Thyroid gland (tissue), 4 donors: ENCODE measurements around the gene HHAT. TPM values are rescaled to one million over a fixed set of nuclear protein-coding genes. Genes with fewer than 3 reads are reported as not detected.

ENCODE experiments used
- DNase-seq, 2 donors: peaks; one replicate each; pipeline ENCODE4 v3.0.0-alpha.2; 2019
- H3K27ac ChIP-seq, 3 donors: fragments of 200-600 bp; sonication (generic); 1 replicate in 2 of 3; 2 replicates in 1 of 3; pipeline ENCODE4 v1.5.1; 2016 to 2019; ENCODE audit warnings: mild to moderate bottlenecking in 1 of 3, moderate library complexity in 1 of 3
- H3K27me3 ChIP-seq: fragments of 200-600 bp; sonication (generic); one replicate; pipeline ENCODE4 v1.5.1; 2019
- H3K36me3 ChIP-seq, 2 donors: fragments of 200-600 bp; sonication (generic); one replicate each; pipeline ENCODE4 v1.5.1; 2016 to 2019
- H3K4me1 ChIP-seq, 2 donors: fragments of 200-600 bp; sonication (generic); one replicate each; pipeline ENCODE4 v1.5.1; 2017 to 2019
- H3K4me3 ChIP-seq, 3 donors: fragments of 200-600 bp; sonication (generic); replicated peaks in 1 of 3; 1 replicate in 2 of 3; 2 replicates in 1 of 3; pipeline ENCODE4 v1.5.1; 2016; ENCODE audit warnings: mild to moderate bottlenecking in 1 of 3
- H3K9me3 ChIP-seq: fragments of 200-600 bp; sonication (generic); one replicate; pipeline ENCODE4 v1.5.1; 2017
- CTCF ChIP-seq, 6 experiments: fragments of 200-600 bp in 3 of 6; fragments of 450-650 bp in 3 of 6; sonication (generic) in 3 of 6; IDR thresholded peaks; one replicate each; pipeline ENCODE4 v1.5.1; 2016 to 2019; ENCODE audit warnings: antibody characterized with exemption in 6 of 6, mild to moderate bottlenecking in 2 of 6, inconsistent platforms in 1 of 6, moderate library complexity in 1 of 6
- POLR2A ChIP-seq, 2 donors: fragments of 450-650 bp; IDR thresholded peaks; one replicate each; pipeline ENCODE4 v1.6.1; 2017; ENCODE audit warnings: antibody characterized with exemption in 2 of 2, mild to moderate bottlenecking in 2 of 2, moderate library complexity in 1 of 2
- WGBS, 2 donors: methylation state at CpG; one replicate each; pipeline ENCODE4 v1.1.5; 2017; 5-methylcytosine and 5-hydroxymethylcytosine counted together
- intact Hi-C: fragments of 100-400 bp; cut with DNase I; formaldehyde crosslinking; loops from one replicate; pipeline ENCODE4 v1.15.1; 2023
- total RNA-seq, 4 donors: library from RNA; depleted of rRNA; stranded (reverse); fragments of >200 nt; gene quantifications; one replicate each; pipeline ENCODE4 v1.2.3, GENCODE V29; 2016

Gene HHAT
- total RNA-seq, 4 donors from 2014 or later = 7.9 to 15.9 (median 10.5) TPM

GRCh38 chr1:210541680-210542358 is 213.1 kb downstream of the HHAT start:
- 82 to 83% methylated on average over 6 of the region's 6 CpGs for WGBS, 2 donors
- no peak overlapping the region for H3K27ac ChIP-seq
- TF ChIP-seq CTCF (IDR thresholded peaks at IDR 0.05) (no peak), POLR2A (IDR thresholded peaks at IDR 0.05) (no peak)
- intact Hi-C loops = no loop called here
- no peaks in the 10 kb centered on the region for H3K36me3 ChIP-seq
- H3K9me3 ChIP-seq = no peaks in the 10 kb centered on the region
- H3K27me3 ChIP-seq = no peaks in the 10 kb centered on the region
- DNase-seq = no peak
- no peak overlapping the region for H3K4me3 ChIP-seq
- H3K4me1 ChIP-seq = no peaks in the 10 kb centered on the region

- H3K4me3 ChIP-seq = no peak overlapping the region
- no peak overlapping the region for H3K27ac ChIP-seq
- WGBS, 2 donors = 96% methylated on average over 5 of the region's 5 CpGs
- no peak for DNase-seq
- H3K36me3 ChIP-seq = no peaks in the 10 kb centered on the region
- no peaks in the 10 kb centered on the region for H3K9me3 ChIP-seq
- H3K27me3 ChIP-seq = no peaks in the 10 kb centered on the region
- intact Hi-C loops = no loop called here
- TF ChIP-seq CTCF (IDR thresholded peaks at IDR 0.05) (no peak), POLR2A (IDR thresholded peaks at IDR 0.05) (no peak)
- H3K4me1 ChIP-seq = no peaks in the 10 kb centered on the region
Observed at GRCh38 chr1:210551899-210552298, 223.2 kb downstream of the HHAT start.

GRCh38 chr1:210553711-210554110 is 225.0 kb downstream of the HHAT start:
- no peaks in the 10 kb centered on the region for H3K36me3 ChIP-seq
- intact Hi-C loops = no loop called here
- no peaks in the 10 kb centered on the region for H3K9me3 ChIP-seq
- 68 to 71% methylated on average over 5 of the region's 5 CpGs for WGBS, 2 donors
- H3K27ac ChIP-seq = no peak overlapping the region
- no peak overlapping the region for H3K4me3 ChIP-seq
- peaks cover 3 to 5% of the 10 kb centered on the region in 2 donors for H3K4me1 ChIP-seq
- TF ChIP-seq CTCF (IDR thresholded peaks at IDR 0.05) (no peak), POLR2A (IDR thresholded peaks at IDR 0.05) (no peak)
- no peaks in the 10 kb centered on the region for H3K27me3 ChIP-seq
- no peak for DNase-seq

- intact Hi-C loops = no loop called here
- TF ChIP-seq CTCF (IDR thresholded peaks at IDR 0.05) (no peak), POLR2A (IDR thresholded peaks at IDR 0.05) (no peak)
- Histone ChIP-seq H3K27ac (no peak overlapping the region), H3K4me3 (no peak overlapping the region), H3K27me3 (no peaks in the 10 kb centered on the region), H3K36me3 (no peaks in the 10 kb centered on the region), H3K9me3 (no peaks in the 10 kb centered on the region), H3K4me1 (peaks cover 3 to 6% of the 10 kb centered on the region in 2 donors)
- DNase-seq = no peak
- WGBS, 2 donors = 94 to 97% methylated on average over 5 of the region's 5 CpGs
Observed at GRCh38 chr1:210554382-210554781, 225.7 kb downstream of the HHAT start.

- no peak overlapping the region for H3K27ac ChIP-seq
- TF ChIP-seq POLR2A (IDR thresholded peaks at IDR 0.05) (no peak), CTCF (IDR thresholded peaks at IDR 0.05) (no peak)
- H3K27me3 ChIP-seq = no peaks in the 10 kb centered on the region
- no peaks in the 10 kb centered on the region for H3K9me3 ChIP-seq
- 95 to 96% methylated on average over 1 of the region's 1 CpG for WGBS, 2 donors
- intact Hi-C loops = no loop called here
- DNase-seq = no peak
- H3K4me3 ChIP-seq = no peak overlapping the region
- H3K36me3 ChIP-seq = no peaks in the 10 kb centered on the region
- H3K4me1 ChIP-seq = peaks cover 3 to 6% of the 10 kb centered on the region in 2 donors
Observed at GRCh38 chr1:210556475-210556874, 227.8 kb downstream of the HHAT start.
